Tibial artery (tissue), 4 donors: ENCODE measurements around the gene DTNA.

Source experiments
- DNase-seq, 2 donors: peaks; one replicate each; pipeline ENCODE4 v3.0.0-alpha.2; 2019
- H3K27ac ChIP-seq, 2 donors: fragments of 200-600 bp; sonication (generic) in 1 of 2; 1 replicate in 1 of 2; 2 replicates in 1 of 2; pipeline ENCODE4 v1.5.1; 2018 to 2019; ENCODE audit warnings: mild to moderate bottlenecking in 1 of 2
- H3K27me3 ChIP-seq, 2 donors: fragments of 200-600 bp; sonication (generic) in 1 of 2; one replicate each; pipeline versions ENCODE4 v1.5.1 to v1.6.0; 2016 to 2019
- H3K36me3 ChIP-seq, 3 donors: fragments of 200-600 bp; sonication (generic) in 2 of 3; one replicate each; pipeline ENCODE4 v1.5.1; 2016 to 2019; ENCODE audit warnings: mild to moderate bottlenecking in 2 of 3
- H3K4me1 ChIP-seq, 4 donors: fragments of 200-600 bp; sonication (generic) in 2 of 4; 1 replicate in 3 of 4; 2 replicates in 1 of 4; pipeline ENCODE4 v1.5.1; 2016 to 2019
- H3K4me3 ChIP-seq, 2 donors: fragments of 200-600 bp; sonication (generic) in 1 of 2; 1 replicate in 1 of 2; 2 replicates in 1 of 2; pipeline ENCODE4 v1.5.1; 2018 to 2019; ENCODE audit warnings: mild to moderate bottlenecking in 2 of 2
- H3K9me3 ChIP-seq, 3 donors: fragments of 200-600 bp; sonication (generic) in 1 of 3; one replicate each; pipeline ENCODE4 v1.5.1; 2016 to 2019
- intact Hi-C: fragments of 100-400 bp; cut with DNase I; formaldehyde crosslinking; loops from one replicate; pipeline ENCODE4 v1.15.0; 2023; ENCODE audit warnings: low total_unique reads
- TF ChIP-seq, protein P1 (sequence below), 2 experiments: fragments of 200-600 bp in 1 of 2; fragments of 450-650 bp in 1 of 2; IDR thresholded peaks; one replicate each; pipeline ENCODE4 v1.5.1; 2017 to 2019; ENCODE audit warnings: antibody characterized with exemption in 2 of 2, mild to moderate bottlenecking in 1 of 2, moderate library complexity in 1 of 2

The DTNA gene

DNA sequence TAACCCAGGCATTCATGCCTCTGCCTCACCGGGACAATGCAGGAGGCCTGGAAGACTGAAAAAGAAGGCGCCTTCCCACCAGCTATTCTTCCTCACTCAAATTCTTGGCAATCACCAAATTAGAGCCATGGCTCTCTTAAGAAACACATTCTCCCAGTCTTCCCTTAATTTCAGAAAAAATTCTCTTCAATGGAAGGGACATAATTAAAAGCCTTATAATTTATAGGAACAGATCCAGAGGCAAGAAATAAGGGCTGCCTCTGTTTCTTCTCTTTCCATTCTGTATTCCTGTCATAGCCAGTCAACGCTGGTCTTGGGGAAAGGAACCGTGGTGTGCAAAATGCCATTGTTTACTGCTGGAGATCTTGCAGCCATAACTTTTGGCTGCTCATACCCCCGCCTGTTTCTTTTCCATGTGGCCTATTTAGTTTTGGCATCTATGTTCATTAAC lies 32.8 kb downstream of the DTNA start:
- Histone ChIP-seq H3K36me3 (no peaks in the 10 kb centered on the region), H3K27ac (no peak overlapping the region), H3K4me1 (peaks cover 0 to 40% (median 13%) of the 10 kb centered on the region in 4 donors), H3K9me3 (no peaks in the 10 kb centered on the region), H3K4me3 (no peak overlapping the region), H3K27me3 (no peaks in the 10 kb centered on the region)
- TF ChIP-seq, protein P1, sequence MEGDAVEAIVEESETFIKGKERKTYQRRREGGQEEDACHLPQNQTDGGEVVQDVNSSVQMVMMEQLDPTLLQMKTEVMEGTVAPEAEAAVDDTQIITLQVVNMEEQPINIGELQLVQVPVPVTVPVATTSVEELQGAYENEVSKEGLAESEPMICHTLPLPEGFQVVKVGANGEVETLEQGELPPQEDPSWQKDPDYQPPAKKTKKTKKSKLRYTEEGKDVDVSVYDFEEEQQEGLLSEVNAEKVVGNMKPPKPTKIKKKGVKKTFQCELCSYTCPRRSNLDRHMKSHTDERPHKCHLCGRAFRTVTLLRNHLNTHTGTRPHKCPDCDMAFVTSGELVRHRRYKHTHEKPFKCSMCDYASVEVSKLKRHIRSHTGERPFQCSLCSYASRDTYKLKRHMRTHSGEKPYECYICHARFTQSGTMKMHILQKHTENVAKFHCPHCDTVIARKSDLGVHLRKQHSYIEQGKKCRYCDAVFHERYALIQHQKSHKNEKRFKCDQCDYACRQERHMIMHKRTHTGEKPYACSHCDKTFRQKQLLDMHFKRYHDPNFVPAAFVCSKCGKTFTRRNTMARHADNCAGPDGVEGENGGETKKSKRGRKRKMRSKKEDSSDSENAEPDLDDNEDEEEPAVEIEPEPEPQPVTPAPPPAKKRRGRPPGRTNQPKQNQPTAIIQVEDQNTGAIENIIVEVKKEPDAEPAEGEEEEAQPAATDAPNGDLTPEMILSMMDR (IDR thresholded peaks at IDR 0.05), result no peak
- intact Hi-C loops, result no loop called here
- no peak for DNase-seq

DNA sequence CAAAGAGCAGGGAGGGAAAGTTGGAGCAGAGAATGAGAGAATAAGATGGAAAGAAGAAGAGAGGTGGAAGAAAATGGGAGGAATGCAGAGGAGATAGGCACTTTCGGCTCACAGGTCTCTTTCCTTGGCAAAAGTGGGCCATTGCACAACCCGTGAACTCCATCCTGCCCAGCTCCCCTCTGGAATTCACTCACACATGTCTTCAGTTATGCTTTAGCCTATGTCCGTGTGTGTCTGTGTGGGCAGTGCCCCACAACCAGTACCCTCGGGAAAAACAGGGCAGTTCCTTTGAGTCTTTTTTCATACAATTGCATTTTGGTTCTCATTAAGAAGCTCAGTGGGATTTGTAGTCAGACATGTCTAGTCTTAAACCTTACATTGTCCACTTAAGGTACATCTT lies 34.5 kb downstream of the DTNA start:
- Histone ChIP-seq H3K9me3 (no peaks in the 10 kb centered on the region), H3K27ac (no peak overlapping the region), H3K4me3 (no peak overlapping the region), H3K27me3 (no peaks in the 10 kb centered on the region), H3K4me1 (peaks cover 0 to 24% (median 8%) of the 10 kb centered on the region in 4 donors), H3K36me3 (no peaks in the 10 kb centered on the region)
- intact Hi-C loops, result no loop called here
- TF ChIP-seq, protein P1 (IDR thresholded peaks at IDR 0.05), result no peak
- no peak for DNase-seq

DNA sequence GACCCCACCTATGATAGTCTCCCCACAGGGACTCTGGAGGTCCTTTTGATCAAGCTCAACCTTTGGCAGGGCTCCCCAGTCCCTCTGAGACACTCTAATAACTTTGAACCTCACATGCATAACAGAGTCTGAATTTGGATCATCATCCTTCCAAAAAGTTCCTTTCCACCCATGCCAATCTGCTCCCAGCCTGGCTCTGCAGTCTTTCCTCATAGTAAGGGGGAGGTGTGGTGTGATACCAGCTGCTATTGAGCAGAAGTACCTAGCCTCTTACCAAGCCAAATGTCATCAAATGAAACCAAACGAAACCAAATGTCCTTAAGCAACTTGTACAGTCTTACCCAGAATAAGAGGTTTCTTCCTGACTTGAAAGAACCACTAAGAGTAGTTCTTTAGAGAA lies 36.5 kb downstream of the DTNA start:
- intact Hi-C loops, result no loop called here
- Histone ChIP-seq H3K27me3 (no peaks in the 10 kb centered on the region), H3K9me3 (no peaks in the 10 kb centered on the region), H3K27ac (no peak overlapping the region), H3K4me1 (peaks cover 0 to 8% (median 6%) of the 10 kb centered on the region in 4 donors), H3K4me3 (no peak overlapping the region), H3K36me3 (no peaks in the 10 kb centered on the region)
- TF ChIP-seq, protein P1 (IDR thresholded peaks at IDR 0.05), result no peak
- no peak for DNase-seq

DNA sequence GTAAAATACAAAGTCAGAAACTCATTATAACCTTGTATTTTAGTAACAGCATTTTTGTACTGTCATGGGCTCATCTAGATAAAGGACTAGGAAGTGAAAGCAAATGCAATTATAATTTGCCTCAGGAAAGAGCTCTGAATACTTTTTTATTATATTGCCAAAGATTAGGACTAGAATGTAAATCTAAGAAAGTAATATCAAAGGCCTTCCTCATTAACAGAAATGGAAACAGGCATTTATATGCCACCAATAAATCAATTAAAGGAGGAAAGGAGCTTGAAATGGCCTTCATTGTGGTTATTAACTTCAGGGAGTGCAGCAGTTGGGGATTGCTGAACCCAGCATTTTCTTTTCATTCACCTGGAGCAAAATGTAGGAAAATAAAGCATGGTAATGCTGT lies 39.6 kb downstream of the DTNA start:
- H3K4me1 ChIP-seq, result no peaks in the 10 kb centered on the region
- no peaks in the 10 kb centered on the region for H3K27me3 ChIP-seq
- TF ChIP-seq, protein P1 (IDR thresholded peaks at IDR 0.05), result no peak
- no peak overlapping the region for H3K27ac ChIP-seq
- H3K9me3 ChIP-seq, result no peaks in the 10 kb centered on the region
- H3K36me3 ChIP-seq, result no peaks in the 10 kb centered on the region
- intact Hi-C loops, result no loop called here
- H3K4me3 ChIP-seq, result no peak overlapping the region
- DNase-seq, result no peak

DNA sequence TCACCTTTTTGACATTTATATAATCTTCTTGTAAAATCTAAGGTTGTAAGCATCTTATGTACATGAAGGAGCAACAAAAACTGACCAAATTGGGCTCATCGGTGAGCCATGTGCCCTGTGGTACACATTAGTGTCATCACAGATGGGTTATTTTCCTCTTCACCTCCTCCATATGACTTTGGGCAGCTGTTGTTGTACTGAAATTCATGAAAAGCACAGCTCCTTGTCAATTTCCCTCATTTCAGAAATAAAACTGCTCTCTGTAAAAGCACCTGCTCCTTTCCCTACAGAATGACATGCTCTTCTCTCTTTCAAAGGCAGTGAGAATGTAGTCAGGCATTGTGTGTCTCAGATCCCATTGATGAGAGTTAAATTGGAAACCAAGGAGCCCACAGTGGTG lies 42.0 kb downstream of the DTNA start:
- intact Hi-C loops, result no loop called here

More for the DNA sequence above, 42.0 kb downstream of the DTNA start:
- Histone ChIP-seq H3K4me3 (no peak overlapping the region), H3K36me3 (peaks cover 0 to 6% (median 0%) of the 10 kb centered on the region in 3 donors), H3K4me1 (no peaks in the 10 kb centered on the region), H3K9me3 (no peaks in the 10 kb centered on the region), H3K27ac (no peak overlapping the region), H3K27me3 (no peaks in the 10 kb centered on the region)
- no peak for DNase-seq
- TF ChIP-seq, protein P1 (IDR thresholded peaks at IDR 0.05), result no peak
